Stomach (tissue), 9 donors: ENCODE measurements around the gene WNT5A. TPM values are rescaled to one million over a fixed set of nuclear protein-coding genes. Genes with fewer than 3 reads are reported as not detected.
A peak's percentile ranks its signal among the peaks of the same experiment; 100 is the strongest.

ENCODE experiments used
- DNase-seq, 2 donors: peaks; one replicate each; pipeline versions ENCODE4 v3.0.0 to v3.0.0-alpha.2; 2013 to 2019
- H3K27ac ChIP-seq, 5 donors: fragments of 200-600 bp in 4 of 5; sonication (generic) in 4 of 5; one replicate each; pipeline ENCODE4 v1.5.1; 2013 to 2019; ENCODE audit warnings: mild to moderate bottlenecking in 1 of 5, moderate library complexity in 1 of 5
- H3K27me3 ChIP-seq, 3 donors: fragments of 200-600 bp; sonication (generic); one replicate each; pipeline ENCODE4 v1.5.1; 2017 to 2019; ENCODE audit warnings: mixed run types in 1 of 3
- H3K36me3 ChIP-seq, 4 donors: fragments of 200-600 bp; sonication (generic); 1 replicate in 3 of 4; 2 replicates in 1 of 4; pipeline ENCODE4 v1.5.1; 2016 to 2019
- H3K4me1 ChIP-seq, 4 donors: fragments of 200-600 bp; sonication (generic); one replicate each; pipeline ENCODE4 v1.5.1; 2016 to 2019
- H3K4me3 ChIP-seq, 4 donors: fragments of 200-600 bp; sonication (generic) in 3 of 4; one replicate each; pipeline ENCODE4 v1.5.1; 2016 to 2019; ENCODE audit warnings: mild to moderate bottlenecking in 1 of 4
- H3K9me3 ChIP-seq, 4 donors: fragments of 200-600 bp; sonication (generic); one replicate each; pipeline ENCODE4 v1.5.1; 2016 to 2019
- EP300 ChIP-seq: sonication (generic); formaldehyde crosslinking; IDR thresholded peaks from one replicate; pipeline ENCODE4 v1.6.1; 2017; ENCODE audit warnings: antibody characterized with exemption
- POLR2A ChIP-seq, 4 donors: fragments of 450-650 bp; IDR thresholded peaks; one replicate each; pipeline ENCODE4 v1.6.1; 2016; ENCODE audit warnings: antibody characterized with exemption in 4 of 4, control low read depth in 2 of 4, mild to moderate bottlenecking in 1 of 4, moderate library complexity in 1 of 4
- POLR2AphosphoS5 ChIP-seq, 3 donors: sonication (generic); formaldehyde crosslinking; IDR thresholded peaks; one replicate each; pipeline ENCODE4 v1.6.1; 2016; ENCODE audit warnings: antibody characterized with exemption in 3 of 3
- WGBS, 5 donors: extraction: QIAGEN DNeasy Blood & Tissue Kit in 3 of 5; methylation state at CpG; one replicate each; pipeline versions ENCODE4 v1.1.5 to v1.1.7; 2013 to 2018; 5-methylcytosine and 5-hydroxymethylcytosine counted together
- intact Hi-C: fragments of 100-400 bp; cut with DNase I; formaldehyde crosslinking; loops from one replicate; pipeline ENCODE4 v1.15.1; 2023; ENCODE audit warnings: low total_unique reads
- polyA plus RNA-seq, 3 donors: library from polyadenylated mRNA; stranded (reverse); fragments of 200-250 nt; gene quantifications; one replicate each; pipeline ENCODE4 v1.2.3, GENCODE V29; 2013
- total RNA-seq, 5 donors: library from RNA; depleted of rRNA; stranded (reverse); fragments of >200 nt; gene quantifications; one replicate each; pipeline versions ENCODE4 v1.1.0 to v1.2.3, GENCODE V29; 2014 to 2016
- TF ChIP-seq, protein P1 (sequence below), 7 experiments: fragments of 450-650 bp in 4 of 7; fragments of 200-600 bp in 3 of 7; sonication (generic) in 3 of 7; IDR thresholded peaks; one replicate each; pipeline ENCODE4 v1.5.1; 2016 to 2019; ENCODE audit warnings: antibody characterized with exemption in 7 of 7, control low read depth in 2 of 7, mild to moderate bottlenecking in 1 of 7
- donor health status: healthy with polysubstance abuse.
- donor health status: Bipolar disorder and iron deficiency.
- donor health status: healthy.

WNT5A gene
- total and polyA plus RNA-seq, 8 donors, result 1.2 to 44.2 (median 4.9) TPM

DNA sequence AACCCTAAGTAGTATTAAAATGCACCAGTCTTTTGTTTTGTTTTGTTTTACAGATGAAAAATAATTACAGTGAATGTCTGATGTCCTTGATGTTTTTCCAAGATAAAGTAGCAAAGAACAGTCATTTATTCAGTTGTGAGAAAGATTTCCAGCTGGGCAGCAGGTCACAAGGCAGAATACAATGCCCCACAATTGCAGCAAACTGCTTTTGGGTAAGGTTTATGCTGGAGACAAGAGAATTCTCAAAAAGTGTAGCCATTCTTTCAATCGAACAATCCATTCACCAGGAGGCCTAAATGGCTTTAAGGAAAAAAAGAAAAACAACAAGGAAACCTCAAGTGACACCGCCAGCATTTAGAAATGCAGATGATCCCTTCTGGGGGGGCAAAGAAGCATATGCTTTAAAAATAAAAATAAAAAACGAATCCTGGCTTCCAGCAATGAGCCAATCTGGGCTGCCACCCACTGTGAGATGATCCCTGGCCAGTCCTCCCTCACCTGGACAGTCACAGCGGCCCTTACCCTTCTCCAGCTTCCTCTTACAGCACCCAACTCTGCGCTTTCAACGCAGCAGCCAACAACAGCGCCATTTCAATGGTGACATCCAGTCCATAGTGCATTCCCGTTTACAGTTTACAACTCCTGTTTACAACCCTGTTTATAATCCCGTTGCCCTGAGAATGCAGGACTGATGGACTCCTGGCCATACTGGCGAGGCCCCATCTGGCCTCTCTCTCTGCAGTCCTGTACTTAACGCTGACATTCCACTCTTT is 25.7 kb upstream of the WNT5A start:
- DNase-seq, result no peak

DNA sequence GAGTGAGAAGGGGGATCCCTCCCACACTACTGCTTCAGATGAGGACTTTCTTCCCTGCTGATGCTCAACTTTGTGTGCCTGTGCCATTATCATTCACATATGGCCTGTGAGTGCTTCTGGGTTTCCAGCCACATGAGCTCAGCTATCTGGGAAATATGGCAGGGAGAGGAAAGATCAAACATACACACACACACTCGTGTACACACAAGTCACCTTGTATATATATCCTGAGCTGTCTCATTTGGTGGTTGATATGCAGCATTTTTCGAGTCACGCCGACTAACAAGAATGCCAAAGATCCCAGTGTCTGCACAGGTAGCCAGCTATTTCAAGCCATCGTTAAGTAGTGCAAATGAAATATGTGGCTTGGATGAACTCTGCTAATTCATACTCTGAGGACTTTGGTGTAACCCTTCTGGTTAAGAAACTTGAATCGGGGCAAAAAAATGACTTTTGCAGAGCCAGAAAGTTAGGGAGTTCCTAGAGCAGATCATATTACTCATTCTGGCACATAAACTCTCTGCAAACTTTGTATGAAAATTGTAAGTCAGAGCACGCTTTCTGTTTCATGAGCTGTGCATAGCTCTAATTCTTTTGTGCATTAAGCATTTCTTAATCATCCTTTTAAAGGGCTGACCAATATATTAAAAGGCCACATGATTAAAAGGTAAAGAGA is 24.9 kb upstream of the WNT5A start:
- TF ChIP-seq, protein P1, sequence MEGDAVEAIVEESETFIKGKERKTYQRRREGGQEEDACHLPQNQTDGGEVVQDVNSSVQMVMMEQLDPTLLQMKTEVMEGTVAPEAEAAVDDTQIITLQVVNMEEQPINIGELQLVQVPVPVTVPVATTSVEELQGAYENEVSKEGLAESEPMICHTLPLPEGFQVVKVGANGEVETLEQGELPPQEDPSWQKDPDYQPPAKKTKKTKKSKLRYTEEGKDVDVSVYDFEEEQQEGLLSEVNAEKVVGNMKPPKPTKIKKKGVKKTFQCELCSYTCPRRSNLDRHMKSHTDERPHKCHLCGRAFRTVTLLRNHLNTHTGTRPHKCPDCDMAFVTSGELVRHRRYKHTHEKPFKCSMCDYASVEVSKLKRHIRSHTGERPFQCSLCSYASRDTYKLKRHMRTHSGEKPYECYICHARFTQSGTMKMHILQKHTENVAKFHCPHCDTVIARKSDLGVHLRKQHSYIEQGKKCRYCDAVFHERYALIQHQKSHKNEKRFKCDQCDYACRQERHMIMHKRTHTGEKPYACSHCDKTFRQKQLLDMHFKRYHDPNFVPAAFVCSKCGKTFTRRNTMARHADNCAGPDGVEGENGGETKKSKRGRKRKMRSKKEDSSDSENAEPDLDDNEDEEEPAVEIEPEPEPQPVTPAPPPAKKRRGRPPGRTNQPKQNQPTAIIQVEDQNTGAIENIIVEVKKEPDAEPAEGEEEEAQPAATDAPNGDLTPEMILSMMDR (IDR thresholded peaks at IDR 0.05), result no peak
- TF ChIP-seq POLR2A (IDR thresholded peaks at IDR 0.05) (no peak), POLR2AphosphoS5 (IDR thresholded peaks at IDR 0.05) (no peak), EP300 (no peak)
- H3K27me3 ChIP-seq, result peaks cover 0 to 3% (median 0%) of the 10 kb centered on the region in 3 donors
- no peaks in the 10 kb centered on the region for H3K9me3 ChIP-seq
- no peak overlapping the region for H3K27ac ChIP-seq
- intact Hi-C loops, result no loop called here
- H3K4me1 ChIP-seq, result peaks cover 0 to 6% (median 0%) of the 10 kb centered on the region in 4 donors
- 51 to 67% (median 59%) methylated on average over 7 of the region's 7 CpGs for WGBS, 5 donors
- H3K36me3 ChIP-seq, result no peaks in the 10 kb centered on the region
- no peak overlapping the region for H3K4me3 ChIP-seq
- DNase-seq, result peak in 1 of 2 donors; percentile 58

More for the DNA sequence above, 25.7 kb upstream of the WNT5A start:
- TF ChIP-seq, protein P1 (IDR thresholded peaks at IDR 0.05), result no peak
- intact Hi-C loops, result no loop called here
- Histone ChIP-seq H3K9me3 (no peaks in the 10 kb centered on the region), H3K36me3 (no peaks in the 10 kb centered on the region), H3K27ac (no peak overlapping the region), H3K27me3 (no peaks in the 10 kb centered on the region), H3K4me1 (peaks cover 0 to 6% (median 0%) of the 10 kb centered on the region in 4 donors), H3K4me3 (no peak overlapping the region)
- 60 to 74% (median 65%) methylated on average over 11 of the region's 11 CpGs for WGBS, 5 donors

DNA sequence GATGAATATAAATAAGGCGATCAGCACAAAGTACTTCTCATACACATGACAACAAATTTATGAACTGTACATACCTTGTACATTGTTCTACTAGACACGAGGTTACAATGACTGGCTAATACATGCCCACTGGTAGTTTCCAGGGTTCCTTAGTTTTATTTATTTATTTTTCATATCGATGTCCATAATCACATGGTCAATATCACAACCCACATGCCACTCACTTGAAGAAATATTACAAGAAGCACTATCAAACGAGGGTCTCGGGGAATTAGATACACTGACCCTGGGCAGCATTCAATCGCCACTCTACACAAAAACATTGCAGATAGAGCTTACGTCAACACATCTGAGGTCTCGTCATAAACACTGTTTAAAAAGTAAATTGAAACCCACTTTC is 21.2 kb upstream of the WNT5A start:
- H3K9me3 ChIP-seq, result no peaks in the 10 kb centered on the region
- DNase-seq, result no peak
- H3K36me3 ChIP-seq, result no peaks in the 10 kb centered on the region
- H3K27me3 ChIP-seq, result peaks cover 0 to 5% (median 0%) of the 10 kb centered on the region in 3 donors
- H3K4me3 ChIP-seq, result no peak overlapping the region
- H3K4me1 ChIP-seq, result peaks cover 0 to 6% (median 0%) of the 10 kb centered on the region in 4 donors
- H3K27ac ChIP-seq, result no peak overlapping the region
- WGBS, 5 donors, result 87 to 89% (median 88%) methylated on average over 8 of the region's 8 CpGs
- TF ChIP-seq POLR2A (IDR thresholded peaks at IDR 0.05) (no peak), EP300 (no peak), POLR2AphosphoS5 (IDR thresholded peaks at IDR 0.05) (no peak)
- intact Hi-C loops, result no loop called here

- Histone ChIP-seq H3K27me3 (peaks cover 0 to 5% (median 0%) of the 10 kb centered on the region in 3 donors), H3K9me3 (no peaks in the 10 kb centered on the region), H3K36me3 (no peaks in the 10 kb centered on the region), H3K27ac (no peak overlapping the region), H3K4me1 (peaks cover 0 to 6% (median 0%) of the 10 kb centered on the region in 4 donors), H3K4me3 (no peak overlapping the region)
- intact Hi-C loops, result no loop called here
- TF ChIP-seq POLR2A (IDR thresholded peaks at IDR 0.05) (no peak), EP300 (no peak), POLR2AphosphoS5 (IDR thresholded peaks at IDR 0.05) (no peak)
- TF ChIP-seq, protein P1 (IDR thresholded peaks at IDR 0.05), result no peak
- no peak for DNase-seq
- WGBS, 5 donors, result 82 to 100% (median 95%) methylated on average over 1 of the region's 1 CpG
Measured at GRCh38 chr3:55507808-55508207, 20.7 kb upstream of the WNT5A start.
